Colonic mucosa (tissue), 4 donors: ENCODE results near the gene QRICH2. TPM values are rescaled to one million over a fixed set of nuclear protein-coding genes. Genes with fewer than 3 reads are reported as not detected.

Experiments used
- DNase-seq: peaks from one replicate; pipeline ENCODE4 v3.0.0-alpha.2; 2020
- H3K27ac ChIP-seq: fragments of 200-600 bp; one replicate; pipeline ENCODE4 v1.8.0; 2021
- H3K27me3 ChIP-seq: fragments of 200-600 bp; one replicate; pipeline ENCODE4 v1.8.0; 2021
- H3K36me3 ChIP-seq: fragments of 200-600 bp; one replicate; pipeline ENCODE4 v1.8.0; 2021
- H3K4me1 ChIP-seq: fragments of 200-600 bp; one replicate; pipeline ENCODE4 v1.8.0; 2021; ENCODE audit warnings: mild to moderate bottlenecking
- H3K4me3 ChIP-seq: fragments of 200-600 bp; one replicate; pipeline ENCODE4 v1.8.0; 2021
- H3K9ac ChIP-seq, 2 donors: one replicate each; pipeline ENCODE4 v1.7.0; 2013; ENCODE audit warnings: control low read depth in 2 of 2, low read depth in 2 of 2, low read length in 2 of 2
- H3K9me3 ChIP-seq: fragments of 200-600 bp; one replicate; pipeline ENCODE4 v1.8.0; 2021
- intact Hi-C: fragments of 100-400 bp; cut with DNase I; formaldehyde crosslinking; loops from one replicate; pipeline ENCODE4 v1.14.1; 2022
- total RNA-seq, 2 donors: library from RNA; stranded (reverse); fragmentation: NEBNext Ultra II Directional in 1 of 2; extraction: Animal tissue kit (Norgen Biotek cat#: 25700) in 1 of 2; gene quantifications; one replicate each; pipeline ENCODE4 v1.2.1, GENCODE V29; 2021
- TF ChIP-seq, protein P1 (sequence below): fragments of 200-600 bp; IDR thresholded peaks from one replicate; pipeline ENCODE4 v1.8.0; 2022; ENCODE audit warnings: antibody characterized with exemption, mild to moderate bottlenecking
- donor health status: healthy.
- donor health status: DM: no; HTN: no; CAD: no.
- donor health status: DM: no; HTN: no; CAD: no.

The QRICH2 gene
- total RNA-seq, 2 donors from 2014 or later: 1.2 to 5.7 TPM

DNA sequence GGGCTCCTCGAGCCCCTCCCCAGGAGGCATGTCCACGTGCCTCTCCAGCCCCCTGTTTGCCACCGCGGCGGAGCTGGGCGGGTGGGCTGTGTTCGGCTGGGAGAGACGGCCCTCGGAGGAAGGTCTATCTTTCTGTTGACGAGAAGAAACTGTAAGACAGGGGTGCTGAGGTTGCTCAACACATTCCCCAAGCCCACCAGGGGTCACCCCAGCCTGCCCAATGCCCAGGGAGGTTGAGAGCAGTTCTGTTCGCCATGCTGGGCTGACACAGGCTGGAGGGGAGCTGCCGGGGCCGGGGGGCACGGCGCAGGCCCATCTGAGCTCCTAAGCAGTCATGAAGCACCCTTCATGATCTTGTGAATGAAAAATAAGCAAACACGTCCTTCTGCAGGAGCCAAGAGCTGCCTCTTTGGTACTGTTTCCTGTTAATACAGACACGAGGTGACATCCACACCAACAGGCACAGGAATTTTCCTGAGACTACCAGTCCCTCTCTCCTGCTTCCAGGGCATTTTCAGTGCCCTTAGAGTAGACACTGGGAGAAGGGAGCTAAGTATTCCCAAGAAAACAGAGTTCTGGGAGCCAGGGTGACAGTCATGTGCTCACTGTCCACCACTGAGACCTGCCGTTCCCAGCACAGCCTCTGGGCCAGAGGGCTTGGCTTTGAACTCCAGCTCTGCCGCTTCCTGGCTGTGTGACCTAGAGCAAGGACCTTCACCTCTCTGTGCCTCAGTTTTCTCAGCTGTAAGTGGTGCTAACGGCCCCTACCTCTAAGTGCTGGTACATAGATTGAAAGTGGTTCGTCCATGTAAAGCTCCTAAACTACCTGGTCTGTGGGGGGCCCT, 33.7 kb downstream of the QRICH2 start:
- Histone ChIP-seq H3K9ac (peak overlapping the region in 1 of 2 donors; percentile 44), H3K4me3 (no peak overlapping the region), H3K27ac (no peak overlapping the region), H3K27me3 (no peaks in the 10 kb centered on the region), H3K9me3 (no peaks in the 10 kb centered on the region), H3K4me1 (peaks cover 21% of the 10 kb centered on the region), H3K36me3 (no peaks in the 10 kb centered on the region)
- TF ChIP-seq, protein P1, sequence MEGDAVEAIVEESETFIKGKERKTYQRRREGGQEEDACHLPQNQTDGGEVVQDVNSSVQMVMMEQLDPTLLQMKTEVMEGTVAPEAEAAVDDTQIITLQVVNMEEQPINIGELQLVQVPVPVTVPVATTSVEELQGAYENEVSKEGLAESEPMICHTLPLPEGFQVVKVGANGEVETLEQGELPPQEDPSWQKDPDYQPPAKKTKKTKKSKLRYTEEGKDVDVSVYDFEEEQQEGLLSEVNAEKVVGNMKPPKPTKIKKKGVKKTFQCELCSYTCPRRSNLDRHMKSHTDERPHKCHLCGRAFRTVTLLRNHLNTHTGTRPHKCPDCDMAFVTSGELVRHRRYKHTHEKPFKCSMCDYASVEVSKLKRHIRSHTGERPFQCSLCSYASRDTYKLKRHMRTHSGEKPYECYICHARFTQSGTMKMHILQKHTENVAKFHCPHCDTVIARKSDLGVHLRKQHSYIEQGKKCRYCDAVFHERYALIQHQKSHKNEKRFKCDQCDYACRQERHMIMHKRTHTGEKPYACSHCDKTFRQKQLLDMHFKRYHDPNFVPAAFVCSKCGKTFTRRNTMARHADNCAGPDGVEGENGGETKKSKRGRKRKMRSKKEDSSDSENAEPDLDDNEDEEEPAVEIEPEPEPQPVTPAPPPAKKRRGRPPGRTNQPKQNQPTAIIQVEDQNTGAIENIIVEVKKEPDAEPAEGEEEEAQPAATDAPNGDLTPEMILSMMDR: no peak
- intact Hi-C loops: loop anchor here (10.0 kb wide), 1 partner anchor 90 kb away; no protein-coding TSS in a partner anchor
- no peak for DNase-seq

DNA sequence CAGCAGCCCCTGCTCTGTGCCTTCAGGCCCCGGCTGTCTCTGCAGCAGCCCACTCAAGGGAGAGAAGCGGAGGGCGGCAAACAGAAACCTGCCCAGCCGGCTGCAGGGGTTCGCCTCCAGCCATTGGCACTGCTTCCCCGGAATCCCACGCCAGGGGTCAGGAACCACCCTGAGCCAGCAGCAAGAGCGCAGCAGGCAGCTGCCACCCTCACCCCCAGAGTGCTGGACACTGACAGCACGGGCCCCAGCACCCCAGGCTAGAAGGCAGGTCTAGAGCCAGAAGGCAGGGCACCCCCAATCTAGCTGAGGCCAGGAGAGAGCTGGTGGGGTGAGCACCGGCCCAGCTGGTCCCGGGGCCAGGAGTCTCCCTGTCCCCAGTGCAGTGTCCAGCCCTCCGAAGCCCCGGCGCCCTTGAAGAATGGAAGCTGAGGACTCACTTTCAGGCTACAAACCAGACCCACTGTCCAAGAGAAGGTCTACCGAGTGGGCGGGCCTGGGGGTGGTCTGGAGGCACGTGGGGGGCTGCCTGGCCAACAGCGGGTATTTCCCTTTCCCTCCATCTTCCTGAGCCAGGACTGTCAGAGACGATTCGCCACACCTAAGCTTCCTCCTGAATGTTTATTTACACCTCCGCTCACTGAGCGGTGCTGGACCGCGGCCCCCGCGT, 34.5 kb downstream of the QRICH2 start:
- Histone ChIP-seq H3K4me3 (no peak overlapping the region), H3K27me3 (no peaks in the 10 kb centered on the region), H3K27ac (no peak overlapping the region), H3K9ac (no peak overlapping the region), H3K36me3 (no peaks in the 10 kb centered on the region), H3K4me1 (peaks cover 21% of the 10 kb centered on the region), H3K9me3 (no peaks in the 10 kb centered on the region)
- intact Hi-C loops: loop anchor here (10.0 kb wide), 1 partner anchor 89 kb away; no protein-coding TSS in a partner anchor
- DNase-seq: no peak
- TF ChIP-seq, protein P1: no peak

DNA sequence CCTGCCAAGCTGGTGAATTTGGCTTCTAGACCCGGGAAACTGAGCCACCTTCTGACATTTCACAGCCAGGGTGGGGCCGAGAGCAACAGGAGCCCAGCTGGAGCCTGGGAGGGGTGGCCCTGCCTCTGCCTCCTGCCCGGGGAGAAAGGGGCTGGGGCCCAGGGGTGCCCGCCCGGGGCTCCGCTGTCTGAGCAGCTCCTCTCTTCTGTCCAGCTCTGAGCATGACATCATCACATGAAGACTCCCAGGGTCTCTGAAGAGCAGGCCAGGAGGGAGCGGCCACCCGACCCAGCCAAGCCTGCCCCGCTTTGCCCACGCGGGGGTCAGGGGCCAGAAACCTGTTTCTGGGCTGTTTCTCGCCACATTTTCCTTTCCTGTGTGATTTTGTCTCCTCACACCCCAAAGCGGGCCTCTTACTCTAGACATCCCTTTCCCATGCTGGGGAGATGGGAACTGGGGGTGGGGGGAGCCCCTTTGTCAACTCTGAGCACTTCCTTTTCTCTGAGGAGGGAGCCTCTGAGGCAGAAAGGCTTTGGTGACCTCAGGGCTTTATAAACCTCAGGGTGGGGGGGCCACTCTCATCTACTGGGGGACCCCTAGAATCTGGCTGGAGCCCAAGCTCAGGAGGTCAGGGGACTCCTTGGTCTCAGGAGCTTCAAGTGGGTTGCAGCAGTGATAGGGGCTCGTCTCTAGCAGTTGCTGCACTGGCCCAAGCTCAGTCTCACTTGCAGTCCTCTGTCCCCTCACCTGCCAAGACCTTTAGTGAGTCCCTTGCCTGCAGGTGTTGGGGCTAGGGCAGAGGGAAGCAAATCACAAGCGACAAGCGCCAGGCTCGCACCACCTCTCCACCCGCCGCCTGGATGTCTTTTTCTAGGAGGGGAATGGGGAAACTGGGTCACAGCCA, 35.3 kb downstream of the QRICH2 start:
- Histone ChIP-seq H3K4me1 (peaks cover 25% of the 10 kb centered on the region), H3K27ac (peak overlapping the region; percentile 60), H3K27me3 (no peaks in the 10 kb centered on the region), H3K36me3 (no peaks in the 10 kb centered on the region), H3K9ac (peak overlapping the region; percentile 88 to 89), H3K4me3 (peak overlapping the region; percentile 39), H3K9me3 (no peaks in the 10 kb centered on the region)
- intact Hi-C loops: loop anchor here (10.0 kb wide), 1 partner anchor 88 kb away; no protein-coding TSS in a partner anchor
- no peak for DNase-seq
- TF ChIP-seq, protein P1: no peak

DNA sequence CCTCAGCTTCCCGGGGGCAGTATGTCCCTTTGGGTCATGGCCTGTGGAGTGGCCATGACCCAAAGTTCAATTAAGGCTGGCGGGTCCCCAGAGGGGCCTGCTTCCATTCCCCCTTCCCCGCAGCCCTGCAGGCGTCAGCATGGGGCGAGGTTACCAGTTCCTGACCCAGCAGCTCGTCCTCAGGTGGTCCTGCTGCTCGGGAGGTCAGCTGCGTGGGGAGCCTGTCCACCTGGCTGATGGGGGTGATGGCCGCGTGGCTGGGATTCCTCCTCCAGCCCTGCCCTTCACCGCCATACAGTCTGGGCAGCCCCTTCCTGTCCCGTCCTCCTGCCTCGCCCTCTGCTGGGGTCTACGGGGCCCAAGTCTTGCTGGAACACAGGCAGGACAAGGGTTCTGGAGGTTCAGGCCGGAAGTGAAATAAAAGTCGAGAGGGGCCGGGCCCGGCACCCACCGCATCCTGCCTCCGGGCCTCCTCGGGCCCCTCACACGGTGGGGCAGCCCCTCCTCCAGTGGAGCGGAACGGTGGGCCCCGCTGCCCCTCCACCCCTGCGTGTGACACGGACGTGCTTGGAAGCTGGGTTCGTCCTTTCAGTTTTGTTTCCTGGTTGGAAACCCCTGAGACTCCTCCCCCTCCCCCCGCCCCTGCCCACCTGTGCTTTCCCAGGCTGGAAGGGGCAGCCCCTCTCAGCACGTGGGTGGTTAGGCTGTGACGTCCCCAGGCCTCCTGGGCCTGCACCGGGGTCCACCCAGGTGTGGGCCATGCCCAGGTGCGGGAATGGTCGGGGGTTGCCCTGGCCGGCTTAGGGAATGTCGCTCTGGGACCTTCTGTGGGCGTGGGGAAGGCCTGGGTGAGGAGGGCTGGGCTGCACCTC, 36.2 kb downstream of the QRICH2 start:
- TF ChIP-seq, protein P1: no peak
- Histone ChIP-seq H3K9me3 (no peaks in the 10 kb centered on the region), H3K36me3 (no peaks in the 10 kb centered on the region), H3K27me3 (no peaks in the 10 kb centered on the region), H3K4me3 (peak overlapping the region; percentile 39), H3K9ac (peak overlapping the region; percentile 88 to 89), H3K4me1 (peaks cover 29% of the 10 kb centered on the region), H3K27ac (peak overlapping the region; percentile 60)
- intact Hi-C loops: loop anchor here (10.0 kb wide), 1 partner anchor 87 kb away; no protein-coding TSS in a partner anchor
- DNase-seq: no peak
